GM18867 (cell line): ENCODE measurements around the gene PRAMEF13.
"Not testable (repeated sequence)": the region's sequence is repeated elsewhere in the genome, so short reads cannot be mapped to it uniquely, and the experiment has no call there.

Experiments
- ATAC-seq: cut with Tn5 transposase; IDR thresholded peaks from one replicate; pipeline ENCODE4 v1.9.1; 2021; ENCODE audit warnings: mild to moderate bottlenecking, moderate library complexity; ENCODE audit not compliant: unreplicated experiment

The PRAMEF13 gene

GRCh38 chr1:13201309-13201708 lies at the start of gene PRAMEF13:
Gene PRAMEF13 (minus strand): TSS chr1:13201409. CDS start chr1:13199589, 1,820 bp downstream.
- not testable (repeated sequence) for ATAC-seq

GRCh38 chr1:13247122-13247521 lies 45.9 kb upstream of the PRAMEF13 start:
- not testable (repeated sequence) for ATAC-seq

- ATAC-seq = not testable (repeated sequence)
These were observed 45.3 kb upstream of the PRAMEF13 start for GRCh38 chr1:13246554-13246871.

GRCh38 chr1:13245841-13246553 lies 44.8 kb upstream of the PRAMEF13 start:
- ATAC-seq = not testable (repeated sequence)

- not testable (repeated sequence) for ATAC-seq
These were observed 42.5 kb upstream of the PRAMEF13 start for GRCh38 chr1:13243536-13244263.

GRCh38 chr1:13239633-13240032 lies 38.4 kb upstream of the PRAMEF13 start:
- ATAC-seq = not testable (repeated sequence)

- ATAC-seq = not testable (repeated sequence)
These were observed 36.4 kb upstream of the PRAMEF13 start for GRCh38 chr1:13237572-13237971.

GRCh38 chr1:13234057-13234456 lies 32.8 kb upstream of the PRAMEF13 start:
- ATAC-seq = not testable (repeated sequence)

GRCh38 chr1:13232056-13232455 lies 30.8 kb upstream of the PRAMEF13 start:
- not testable (repeated sequence) for ATAC-seq

GRCh38 chr1:13231061-13231750 lies 30.0 kb upstream of the PRAMEF13 start:
- ATAC-seq = not testable (repeated sequence)

GRCh38 chr1:13230601-13231000 lies 29.4 kb upstream of the PRAMEF13 start:
- ATAC-seq = not testable (repeated sequence)

GRCh38 chr1:13230096-13230495 lies 28.9 kb upstream of the PRAMEF13 start:
- not testable (repeated sequence) for ATAC-seq

GRCh38 chr1:13228343-13228781 lies 27.2 kb upstream of the PRAMEF13 start:
- ATAC-seq = no peak

GRCh38 chr1:13227271-13228055 lies 26.3 kb upstream of the PRAMEF13 start:
- not testable (repeated sequence) for ATAC-seq

- not testable (repeated sequence) for ATAC-seq
These were observed 24.5 kb upstream of the PRAMEF13 start, which contains the start of gene PRAMEF18 for GRCh38 chr1:13225675-13226204. Gene PRAMEF18 (minus strand): TSS chr1:13226154. CDS start chr1:13226106, 48 bp downstream.

- ATAC-seq = no peak
These were observed 23.4 kb upstream of the PRAMEF13 start for GRCh38 chr1:13224480-13225060.

GRCh38 chr1:13222788-13223187 lies 21.6 kb upstream of the PRAMEF13 start:
- not testable (repeated sequence) for ATAC-seq

GRCh38 chr1:13219203-13219602 lies 18.0 kb upstream of the PRAMEF13 start:
- ATAC-seq = not testable (repeated sequence)

- not testable (repeated sequence) for ATAC-seq
These were observed 15.4 kb upstream of the PRAMEF13 start for GRCh38 chr1:13216619-13217018.

GRCh38 chr1:13208712-13209111 lies 7.5 kb upstream of the PRAMEF13 start:
- not testable (repeated sequence) for ATAC-seq
